GM12874 (cell line): Measurements from ENCODE around the gene INHBC.

Source experiments
- TF ChIP-seq, protein P1 (sequence below): IDR thresholded peaks from 2 replicates; pipeline ENCODE4 v1.5.1; 2011; ENCODE audit warnings: low read depth, mild to moderate bottlenecking, control low read depth, low read length, moderate library complexity; ENCODE audit not compliant: insufficient read depth

Gene INHBC

DNA sequence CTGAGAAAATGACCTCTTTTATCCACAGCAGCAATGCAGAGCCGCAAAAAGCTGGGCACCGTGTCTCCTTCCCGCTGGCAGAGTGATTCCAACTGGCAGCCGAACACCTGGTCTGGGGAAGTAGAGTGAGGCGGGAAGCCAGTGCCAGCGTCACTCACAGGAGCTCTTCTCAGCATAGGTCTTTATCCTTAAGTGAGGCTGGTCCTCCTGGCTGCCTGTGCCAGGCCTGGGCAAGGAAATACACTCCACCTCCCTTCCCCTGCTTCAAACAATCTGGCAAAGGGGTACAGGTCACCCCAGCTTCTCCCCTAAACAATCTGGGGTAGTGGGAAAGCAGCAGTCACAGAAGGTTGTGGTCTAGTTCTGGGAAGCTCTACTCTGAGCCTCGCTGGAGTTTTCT lies 40.3 kb downstream of the INHBC start:
- TF ChIP-seq, protein P1, sequence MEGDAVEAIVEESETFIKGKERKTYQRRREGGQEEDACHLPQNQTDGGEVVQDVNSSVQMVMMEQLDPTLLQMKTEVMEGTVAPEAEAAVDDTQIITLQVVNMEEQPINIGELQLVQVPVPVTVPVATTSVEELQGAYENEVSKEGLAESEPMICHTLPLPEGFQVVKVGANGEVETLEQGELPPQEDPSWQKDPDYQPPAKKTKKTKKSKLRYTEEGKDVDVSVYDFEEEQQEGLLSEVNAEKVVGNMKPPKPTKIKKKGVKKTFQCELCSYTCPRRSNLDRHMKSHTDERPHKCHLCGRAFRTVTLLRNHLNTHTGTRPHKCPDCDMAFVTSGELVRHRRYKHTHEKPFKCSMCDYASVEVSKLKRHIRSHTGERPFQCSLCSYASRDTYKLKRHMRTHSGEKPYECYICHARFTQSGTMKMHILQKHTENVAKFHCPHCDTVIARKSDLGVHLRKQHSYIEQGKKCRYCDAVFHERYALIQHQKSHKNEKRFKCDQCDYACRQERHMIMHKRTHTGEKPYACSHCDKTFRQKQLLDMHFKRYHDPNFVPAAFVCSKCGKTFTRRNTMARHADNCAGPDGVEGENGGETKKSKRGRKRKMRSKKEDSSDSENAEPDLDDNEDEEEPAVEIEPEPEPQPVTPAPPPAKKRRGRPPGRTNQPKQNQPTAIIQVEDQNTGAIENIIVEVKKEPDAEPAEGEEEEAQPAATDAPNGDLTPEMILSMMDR: no peak

DNA sequence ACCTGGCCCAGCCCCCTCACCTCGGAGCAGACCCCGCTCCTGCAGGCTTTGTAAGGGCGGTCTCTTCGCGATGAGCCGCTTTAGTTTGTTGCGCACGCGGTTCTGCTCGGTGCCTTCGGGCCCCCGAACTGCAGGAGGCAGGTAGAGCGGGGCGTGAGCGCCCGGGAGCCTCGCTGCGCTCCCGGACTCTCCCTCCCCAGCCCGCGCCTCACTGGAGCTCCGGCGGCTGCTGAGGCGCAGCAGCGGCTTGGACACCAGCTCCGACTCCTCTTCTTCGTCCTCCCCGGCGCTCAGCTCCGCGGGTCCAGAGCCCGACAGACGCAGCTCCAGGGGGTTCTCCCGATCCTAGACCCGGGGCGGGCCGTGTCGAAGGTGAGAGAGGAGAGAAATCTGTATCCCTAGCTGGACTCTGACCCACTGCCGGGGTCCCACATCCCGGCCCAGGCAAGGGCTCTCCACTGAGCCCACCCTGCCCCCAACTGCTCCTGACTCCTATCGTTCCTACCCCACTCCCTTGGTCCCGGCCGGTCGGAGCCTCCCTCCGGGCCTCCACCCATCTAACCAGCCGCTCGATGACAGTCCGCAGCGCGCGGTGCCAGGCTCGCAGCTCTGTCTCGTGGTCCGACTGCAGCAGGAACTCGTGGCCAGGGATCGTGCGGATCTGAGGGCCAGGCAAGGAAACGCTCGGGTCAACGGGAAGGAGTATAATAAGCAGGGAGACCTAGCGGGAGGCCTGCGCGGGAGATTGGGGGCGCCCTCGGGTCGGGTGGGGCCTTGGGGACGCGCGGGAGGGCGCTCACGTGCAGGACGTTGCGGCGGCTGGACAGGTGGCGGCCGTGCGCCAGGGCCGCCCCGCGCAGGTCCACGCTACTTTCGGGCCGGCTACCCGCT lies 40.9 kb downstream of the INHBC start:
- TF ChIP-seq, protein P1: no peak

DNA sequence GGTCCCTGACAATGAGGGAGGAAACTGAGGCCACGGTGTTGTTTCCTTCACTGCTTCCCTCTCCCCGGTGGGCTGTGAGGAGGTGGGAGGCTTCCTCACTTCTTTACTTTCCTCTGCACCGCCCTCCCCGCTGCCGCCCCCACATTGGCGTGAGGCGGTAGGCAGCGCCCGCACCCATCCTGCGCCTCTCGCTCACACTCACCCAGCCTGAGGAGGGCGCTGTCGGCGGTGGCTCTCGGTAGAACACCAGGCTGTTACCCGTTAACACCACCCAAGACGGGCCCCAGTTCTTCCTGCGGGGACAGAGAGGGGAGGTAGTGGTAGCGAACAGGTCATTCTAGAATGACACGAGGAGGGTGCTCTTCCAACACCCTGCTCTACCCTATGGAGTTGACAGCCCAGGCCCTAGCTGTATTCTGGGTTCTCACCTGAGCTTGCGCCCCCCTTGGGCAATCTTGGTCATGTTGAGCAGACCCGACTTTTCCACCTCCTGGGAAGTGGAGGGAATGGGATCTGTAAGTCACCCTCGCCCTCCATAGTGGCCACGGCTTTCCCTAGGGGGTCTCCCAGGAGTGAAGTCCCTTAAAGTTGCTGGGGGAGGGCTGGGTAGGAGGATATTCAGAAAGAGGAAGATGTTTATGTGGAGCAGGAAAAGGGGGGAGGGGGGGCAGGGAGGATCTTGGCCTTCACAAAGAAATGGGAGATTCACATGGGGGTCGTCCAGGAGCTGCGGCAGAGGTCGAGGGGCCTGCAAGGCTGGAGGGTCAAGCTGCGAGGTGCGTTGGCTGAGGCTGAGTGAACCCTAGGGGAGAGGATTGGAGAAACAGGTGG lies 41.8 kb downstream of the INHBC start:
- TF ChIP-seq, protein P1: peak; percentile 86

DNA sequence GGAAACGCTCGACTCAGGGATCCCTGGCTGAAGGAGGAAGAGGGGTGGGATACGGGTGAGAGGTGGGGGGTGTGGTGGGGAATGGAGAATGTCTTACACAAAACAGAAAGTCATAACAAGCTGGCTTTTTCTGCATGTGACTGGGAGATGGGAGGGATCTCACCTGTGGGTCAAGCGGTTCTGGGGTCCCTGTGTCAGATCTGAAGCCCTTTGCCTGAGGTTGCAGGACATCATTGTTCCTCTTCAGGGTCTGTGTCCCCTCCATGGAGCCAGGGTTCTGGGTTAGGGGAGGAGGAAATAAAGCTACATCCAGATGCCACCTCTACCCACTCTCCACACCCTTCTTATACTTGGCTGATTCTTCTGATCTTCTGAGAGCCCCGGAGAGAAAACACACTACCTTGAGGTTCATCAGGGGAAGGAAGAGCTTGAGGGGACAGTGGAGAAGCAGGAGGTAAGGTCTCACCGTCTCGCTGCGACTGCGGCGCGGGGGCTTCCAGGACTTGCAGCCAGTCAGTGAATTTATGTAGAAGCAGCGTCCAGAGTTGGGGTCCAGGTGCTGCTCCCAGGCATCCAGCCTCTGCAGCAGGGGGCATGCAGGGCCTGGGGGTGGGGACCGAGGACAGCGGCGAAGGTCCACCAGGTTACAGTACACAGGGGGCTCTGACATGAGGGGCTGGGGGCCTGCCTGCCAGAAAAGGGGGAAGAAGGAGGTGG lies 42.6 kb downstream of the INHBC start:
- TF ChIP-seq, protein P1: no peak

DNA sequence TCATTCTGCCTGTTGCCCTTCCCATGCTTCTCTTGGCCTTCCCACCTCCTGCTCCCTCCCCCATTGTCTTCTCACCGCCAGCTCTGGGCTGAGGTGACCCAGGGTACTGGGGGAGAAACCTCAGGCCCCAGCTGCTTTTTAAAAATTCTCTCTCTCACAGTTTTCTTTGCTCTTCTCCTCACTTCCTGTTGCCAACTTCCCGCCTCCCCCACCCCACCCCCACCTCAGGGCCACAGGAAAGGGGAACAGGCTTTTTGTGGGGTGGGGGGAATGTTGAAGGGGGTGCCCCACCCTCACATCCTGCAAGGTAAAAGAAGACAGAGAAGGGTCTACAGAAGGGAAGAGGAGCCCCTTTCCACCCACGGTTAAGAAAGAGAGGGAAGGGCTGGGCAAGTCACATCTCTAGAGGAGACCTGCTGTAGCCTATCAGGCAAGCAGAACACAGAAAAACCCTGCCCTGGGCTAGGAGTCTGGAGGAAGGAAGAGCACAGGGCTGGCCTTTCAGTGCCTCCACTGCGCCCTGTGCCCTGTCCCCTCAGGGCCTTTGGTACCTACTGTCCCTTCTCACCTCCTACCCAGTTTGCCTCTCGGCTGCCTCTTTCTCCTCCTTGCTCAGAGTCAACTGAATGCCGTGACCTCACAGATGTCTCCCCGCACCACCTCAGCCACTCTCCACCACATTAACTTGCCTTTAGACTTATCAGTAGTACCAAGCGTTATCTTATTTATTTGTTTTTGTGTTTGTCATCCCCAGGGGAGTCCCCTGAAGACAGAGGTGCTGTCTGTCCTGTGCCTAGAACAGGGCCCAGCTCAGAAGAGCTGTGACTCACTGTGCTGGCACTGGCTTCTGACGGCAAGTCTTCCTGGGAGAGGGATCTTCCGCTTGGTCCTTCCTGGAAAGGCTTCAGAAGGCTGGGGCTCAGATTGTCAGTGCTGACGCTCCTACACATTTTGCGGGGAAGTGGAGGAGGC lies 43.4 kb downstream of the INHBC start:
- TF ChIP-seq, protein P1: no peak

DNA sequence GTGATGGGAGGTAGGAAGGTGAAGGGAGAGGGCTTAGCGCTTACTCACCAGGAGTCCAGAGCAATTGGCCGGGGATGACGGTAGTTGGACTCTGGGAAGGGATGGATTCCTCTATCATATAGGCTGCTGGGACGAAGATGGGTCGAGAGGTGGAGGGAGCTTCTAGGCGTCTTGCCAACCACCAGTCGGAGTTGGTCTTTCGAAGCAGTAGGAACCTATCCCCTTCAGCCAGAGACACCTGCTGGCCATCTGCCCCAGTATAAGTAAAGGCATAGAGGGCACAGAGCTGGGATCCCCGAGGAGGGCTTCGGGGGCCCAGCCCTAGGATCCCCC lies 44.4 kb downstream of the INHBC start:
- TF ChIP-seq, protein P1: no peak
